Duodenal mucosa (tissue), 2 donors: ENCODE measurements around the gene TSPAN18.

Experiments
- H3K27ac ChIP-seq: one replicate; pipeline ENCODE4 v1.7.0; 2013; ENCODE audit warnings: low read depth, low read length
- H3K27me3 ChIP-seq, 2 donors: one replicate each; pipeline ENCODE4 v1.7.0; 2013; ENCODE audit warnings: low read length in 2 of 2, control low read depth in 1 of 2; ENCODE audit not compliant: insufficient read depth in 2 of 2, control insufficient read depth in 1 of 2
- H3K36me3 ChIP-seq, 2 donors: one replicate each; pipeline ENCODE4 v1.7.0; 2013; ENCODE audit warnings: low read length in 2 of 2, control low read depth in 1 of 2; ENCODE audit not compliant: insufficient read depth in 2 of 2, control insufficient read depth in 1 of 2
- H3K4me1 ChIP-seq, 2 donors: one replicate each; pipeline ENCODE4 v1.7.0; 2013; ENCODE audit warnings: low read length in 2 of 2, control low read depth in 1 of 2; ENCODE audit not compliant: insufficient read depth in 2 of 2, control insufficient read depth in 1 of 2
- H3K4me3 ChIP-seq, 2 donors: one replicate each; pipeline ENCODE4 v1.7.0; 2013; ENCODE audit warnings: low read length in 2 of 2, low read depth in 1 of 2
- H3K9ac ChIP-seq, 2 donors: one replicate each; pipeline ENCODE4 v1.7.0; 2013; ENCODE audit warnings: low read length in 2 of 2, low read depth in 1 of 2
- H3K9me3 ChIP-seq, 2 donors: one replicate each; pipeline ENCODE4 v1.7.0; 2013; ENCODE audit warnings: low read length in 2 of 2, control low read depth in 1 of 2; ENCODE audit not compliant: control insufficient read depth in 1 of 2

TSPAN18 gene

DNA sequence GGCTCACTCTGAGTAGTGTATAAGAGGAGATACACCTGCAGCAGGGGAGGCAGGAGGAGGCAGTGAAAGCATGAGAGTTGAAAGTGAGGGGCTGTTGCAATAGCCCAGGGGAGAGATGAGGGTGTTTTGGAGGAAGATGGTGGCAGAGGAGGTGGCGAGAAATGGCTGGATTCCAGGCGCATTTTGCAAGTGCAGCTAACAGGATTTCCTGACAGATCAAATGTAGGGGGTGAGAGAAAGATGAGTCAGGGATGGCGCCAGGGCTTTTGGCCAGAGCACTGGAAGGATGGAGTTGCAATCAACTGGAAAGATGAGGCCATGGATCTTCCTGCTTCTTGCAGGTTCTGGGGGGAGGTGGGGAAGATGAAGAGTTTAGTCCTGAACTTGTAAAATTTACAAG lies 16.8 kb upstream of the TSPAN18 start:
- Histone ChIP-seq H3K4me1 (no peaks in the 10 kb centered on the region), H3K4me3 (no peak overlapping the region), H3K27me3 (peaks cover 0 to 5% of the 10 kb centered on the region in 2 donors), H3K27ac (no peak overlapping the region), H3K36me3 (no peaks in the 10 kb centered on the region), H3K9me3 (no peaks in the 10 kb centered on the region), H3K9ac (no peak overlapping the region)

DNA sequence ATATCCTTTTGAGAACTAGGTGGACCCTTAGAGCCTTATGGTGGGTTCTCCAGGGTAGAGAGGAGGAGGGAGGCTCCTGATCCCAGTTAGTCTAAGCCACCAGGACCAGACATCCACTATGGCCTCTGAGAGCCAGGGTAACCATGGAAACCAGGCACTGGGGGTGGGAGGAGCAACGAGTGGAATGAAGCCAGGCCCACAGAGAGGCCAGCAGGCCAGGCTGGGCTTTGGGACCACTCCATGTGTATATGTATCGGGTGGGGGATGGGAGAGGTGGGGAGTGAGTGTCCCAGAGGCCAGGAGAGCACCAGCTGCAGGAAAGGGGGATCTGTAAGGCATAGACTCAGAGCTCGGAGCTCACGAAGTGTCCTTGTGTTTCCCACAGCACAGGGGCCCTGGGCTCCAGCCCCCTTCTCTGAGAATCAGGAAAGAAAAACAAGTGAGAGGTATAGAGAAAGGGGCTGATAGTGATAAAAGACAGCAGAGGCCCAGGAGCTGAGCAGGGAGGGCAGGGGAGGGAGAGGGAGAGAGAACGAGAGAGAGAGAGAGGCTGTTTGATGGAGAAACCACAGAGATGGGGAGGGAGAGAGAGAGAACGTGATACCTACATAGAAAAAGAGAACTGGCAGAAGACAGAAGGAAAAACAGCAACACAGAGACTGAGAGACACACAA lies 15.5 kb upstream of the TSPAN18 start:
- H3K36me3 ChIP-seq = no peaks in the 10 kb centered on the region
- no peak overlapping the region for H3K4me3 ChIP-seq
- no peak overlapping the region for H3K27ac ChIP-seq
- no peak overlapping the region for H3K9ac ChIP-seq
- peaks cover 0 to 5% of the 10 kb centered on the region in 2 donors for H3K27me3 ChIP-seq
- H3K9me3 ChIP-seq = no peaks in the 10 kb centered on the region
- no peaks in the 10 kb centered on the region for H3K4me1 ChIP-seq

DNA sequence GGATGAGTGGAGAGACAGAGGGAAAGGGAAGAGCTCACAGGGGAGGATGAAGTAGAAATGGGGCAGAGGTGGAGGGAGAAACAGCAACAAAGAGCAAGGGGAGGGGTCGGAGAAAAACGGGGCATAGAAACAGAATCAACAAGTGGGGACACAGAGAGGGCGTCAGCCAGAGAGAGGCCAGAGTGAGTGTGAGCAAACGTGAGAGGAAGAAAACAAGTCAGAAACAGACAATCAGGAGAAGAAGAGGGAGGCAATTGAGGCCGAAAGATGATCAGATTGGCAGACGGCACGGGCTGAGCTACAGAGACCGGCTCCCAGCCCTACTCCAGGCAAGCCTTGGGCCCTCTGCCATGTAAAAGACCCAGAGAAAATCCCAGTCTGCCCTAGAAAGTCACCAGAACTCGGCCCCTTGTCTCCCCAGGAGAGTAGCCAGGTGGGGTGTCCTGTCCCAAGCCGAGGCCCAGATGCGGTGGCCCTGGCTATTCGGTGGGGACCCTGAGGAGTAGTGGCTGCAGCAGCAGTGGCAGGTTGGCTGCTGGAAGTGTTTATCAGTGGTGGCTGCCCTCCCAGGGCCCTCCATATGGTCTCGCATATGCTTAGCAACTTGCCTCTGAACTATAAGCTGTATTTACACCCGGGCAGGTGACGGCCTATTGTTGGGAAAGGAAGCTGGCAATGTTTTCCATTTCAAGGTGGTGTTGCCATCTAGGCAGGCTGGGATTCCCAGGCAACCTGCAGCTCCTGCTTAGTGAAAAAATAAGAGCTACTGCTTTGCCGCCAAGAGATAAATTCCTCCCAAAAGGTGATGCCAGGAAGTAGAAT lies 14.8 kb upstream of the TSPAN18 start:
- Histone ChIP-seq H3K27ac (no peak overlapping the region), H3K9ac (no peak overlapping the region), H3K36me3 (no peaks in the 10 kb centered on the region), H3K27me3 (peaks cover 0 to 5% of the 10 kb centered on the region in 2 donors), H3K4me1 (no peaks in the 10 kb centered on the region), H3K4me3 (no peak overlapping the region), H3K9me3 (no peaks in the 10 kb centered on the region)

DNA sequence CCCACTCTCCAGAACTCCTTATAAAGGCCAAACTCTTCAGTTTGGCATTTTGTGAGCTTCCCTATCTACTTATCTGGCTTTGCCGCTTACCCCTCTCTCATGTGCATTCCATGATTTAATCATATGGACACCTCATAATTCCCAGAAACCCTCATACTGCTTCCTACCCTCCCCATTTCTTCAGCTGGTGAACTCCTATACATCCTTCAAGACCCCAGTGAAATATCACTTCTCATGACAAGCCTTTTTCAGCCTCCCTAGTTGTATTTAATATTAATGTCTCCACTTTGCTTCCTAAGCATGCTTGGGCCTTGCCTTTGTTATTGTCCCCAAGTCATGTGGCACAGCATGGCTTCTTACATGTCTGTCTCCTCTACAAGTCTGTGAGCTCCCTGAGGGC lies 13.7 kb upstream of the TSPAN18 start:
- no peaks in the 10 kb centered on the region for H3K36me3 ChIP-seq
- no peaks in the 10 kb centered on the region for H3K4me1 ChIP-seq
- peaks cover 0 to 5% of the 10 kb centered on the region in 2 donors for H3K27me3 ChIP-seq
- H3K9me3 ChIP-seq = no peaks in the 10 kb centered on the region
- no peak overlapping the region for H3K9ac ChIP-seq
- no peak overlapping the region for H3K4me3 ChIP-seq
- H3K27ac ChIP-seq = no peak overlapping the region

DNA sequence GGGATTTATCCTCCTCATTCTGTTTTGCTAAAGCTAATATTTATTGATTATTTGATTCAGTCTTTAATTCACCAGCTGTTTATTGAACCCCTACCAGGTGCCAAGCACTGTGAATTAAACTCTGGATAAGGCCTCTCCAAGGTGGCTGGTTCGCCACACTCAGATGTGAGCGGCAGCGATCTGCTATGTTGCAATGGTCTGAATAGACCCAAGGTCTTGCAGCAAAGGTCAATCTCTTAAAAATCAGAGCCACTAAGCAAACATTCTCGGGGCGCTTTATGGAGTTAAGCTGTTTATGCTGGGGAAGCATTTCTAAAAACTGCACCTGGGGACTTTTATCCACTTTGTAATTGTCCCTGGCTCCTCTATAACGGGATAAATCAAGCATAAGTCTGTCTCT lies 10.5 kb upstream of the TSPAN18 start:
- no peaks in the 10 kb centered on the region for H3K27me3 ChIP-seq
- H3K9ac ChIP-seq = no peak overlapping the region
- no peaks in the 10 kb centered on the region for H3K36me3 ChIP-seq
- no peak overlapping the region for H3K4me3 ChIP-seq
- H3K4me1 ChIP-seq = no peaks in the 10 kb centered on the region
- no peaks in the 10 kb centered on the region for H3K9me3 ChIP-seq
- H3K27ac ChIP-seq = no peak overlapping the region

DNA sequence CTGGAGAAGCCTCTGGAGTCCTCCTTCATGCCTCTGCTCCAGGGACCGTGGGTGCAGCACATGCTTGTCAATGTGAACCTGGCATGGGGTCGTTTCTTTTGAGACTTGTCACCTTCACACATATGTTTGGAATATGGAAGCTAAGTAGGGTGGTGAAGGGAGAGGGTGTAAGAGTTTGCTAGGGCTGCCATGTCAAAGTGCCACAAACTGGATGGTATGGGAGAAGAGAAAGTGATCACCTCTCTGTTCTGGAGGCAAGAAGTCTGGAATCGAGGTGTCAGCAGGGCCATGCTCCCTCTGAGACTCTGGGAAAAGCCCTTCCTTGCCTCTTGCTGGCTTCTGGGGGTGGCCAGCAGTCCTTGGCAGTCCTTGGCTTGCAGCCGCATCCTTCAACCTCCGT lies 8.7 kb upstream of the TSPAN18 start:
- H3K4me1 ChIP-seq = no peaks in the 10 kb centered on the region
- H3K36me3 ChIP-seq = no peaks in the 10 kb centered on the region
- H3K27ac ChIP-seq = no peak overlapping the region
- no peak overlapping the region for H3K9ac ChIP-seq
- H3K9me3 ChIP-seq = no peaks in the 10 kb centered on the region
- H3K27me3 ChIP-seq = no peaks in the 10 kb centered on the region
- H3K4me3 ChIP-seq = no peak overlapping the region

DNA sequence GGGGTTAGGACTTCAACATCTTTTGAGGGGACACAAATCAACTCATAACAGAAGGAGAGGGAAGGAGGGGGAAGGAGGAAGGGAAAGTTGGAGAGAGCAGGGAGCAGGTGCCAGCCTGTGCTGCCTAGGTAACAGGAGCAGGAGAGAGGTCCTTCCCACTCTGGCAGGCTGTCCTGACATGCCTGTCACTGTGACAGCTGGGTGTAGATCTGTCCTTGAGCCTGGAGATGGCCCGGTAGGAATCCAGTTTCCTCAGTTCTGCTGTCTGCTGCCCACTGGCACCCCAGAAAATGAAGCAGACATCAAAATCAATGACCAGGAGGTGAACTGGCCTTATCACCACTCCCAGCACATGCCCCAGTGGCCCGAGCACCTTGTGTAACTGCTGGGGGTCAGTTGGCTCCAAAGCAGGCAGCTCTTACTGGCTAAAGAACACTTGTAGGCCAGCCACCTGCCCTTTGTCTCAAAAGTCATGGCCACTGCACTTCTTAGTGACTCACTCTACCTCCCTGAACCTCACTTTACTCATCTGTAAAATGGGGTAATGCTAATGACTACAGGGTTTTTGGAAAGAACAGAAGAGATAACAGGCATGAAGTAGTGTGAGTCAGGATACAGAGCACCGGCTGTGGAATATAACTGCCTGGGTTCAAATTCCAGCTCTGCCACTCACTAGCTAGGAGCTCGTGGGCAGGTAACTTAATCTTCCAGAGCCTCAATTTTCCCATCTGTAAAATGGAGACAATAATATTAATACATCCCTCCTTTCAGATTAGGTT lies 8.0 kb upstream of the TSPAN18 start:
- Histone ChIP-seq H3K9ac (no peak overlapping the region), H3K9me3 (no peaks in the 10 kb centered on the region), H3K4me1 (no peaks in the 10 kb centered on the region), H3K4me3 (no peak overlapping the region), H3K27ac (no peak overlapping the region), H3K27me3 (no peaks in the 10 kb centered on the region), H3K36me3 (no peaks in the 10 kb centered on the region)

DNA sequence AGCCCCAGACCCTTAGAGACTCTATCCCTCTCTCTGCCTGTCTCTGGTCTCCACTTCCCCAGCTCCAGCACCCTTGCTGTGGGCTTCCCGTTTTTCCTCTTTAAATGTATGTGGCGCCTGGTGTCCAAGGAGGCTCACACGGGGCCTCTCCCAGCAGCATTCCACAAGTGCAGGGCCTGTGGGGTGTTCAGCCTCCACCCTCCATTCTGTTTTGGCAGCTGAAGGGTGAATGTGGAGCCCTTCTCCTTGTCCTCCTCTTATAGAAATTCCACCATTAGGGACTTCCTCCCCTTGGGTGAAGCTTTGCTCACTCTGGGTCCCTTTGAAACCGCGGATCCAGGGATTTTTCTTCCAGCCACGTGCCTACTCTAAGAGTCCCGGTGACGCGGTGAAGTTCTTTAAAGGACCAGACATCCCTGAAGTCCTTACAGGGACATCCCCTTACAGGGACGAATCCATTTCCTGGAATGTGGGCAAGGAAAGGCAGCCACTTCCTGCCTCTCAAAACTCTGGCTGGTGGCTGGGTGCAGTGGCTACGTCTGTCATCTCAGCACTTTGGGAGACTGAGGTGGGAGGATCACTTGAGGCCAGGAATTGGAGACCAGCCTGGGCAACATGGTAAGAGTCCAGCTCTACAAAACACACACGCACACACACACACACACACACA lies 1.6 kb upstream of the TSPAN18 start:
- Histone ChIP-seq H3K9ac (no peak overlapping the region), H3K27me3 (peaks cover under 1 to 6% of the 10 kb centered on the region in 2 donors), H3K4me3 (no peak overlapping the region), H3K4me1 (peaks cover 4 to 5% of the 10 kb centered on the region in 2 donors), H3K9me3 (no peaks in the 10 kb centered on the region), H3K36me3 (no peaks in the 10 kb centered on the region), H3K27ac (no peak overlapping the region)

DNA sequence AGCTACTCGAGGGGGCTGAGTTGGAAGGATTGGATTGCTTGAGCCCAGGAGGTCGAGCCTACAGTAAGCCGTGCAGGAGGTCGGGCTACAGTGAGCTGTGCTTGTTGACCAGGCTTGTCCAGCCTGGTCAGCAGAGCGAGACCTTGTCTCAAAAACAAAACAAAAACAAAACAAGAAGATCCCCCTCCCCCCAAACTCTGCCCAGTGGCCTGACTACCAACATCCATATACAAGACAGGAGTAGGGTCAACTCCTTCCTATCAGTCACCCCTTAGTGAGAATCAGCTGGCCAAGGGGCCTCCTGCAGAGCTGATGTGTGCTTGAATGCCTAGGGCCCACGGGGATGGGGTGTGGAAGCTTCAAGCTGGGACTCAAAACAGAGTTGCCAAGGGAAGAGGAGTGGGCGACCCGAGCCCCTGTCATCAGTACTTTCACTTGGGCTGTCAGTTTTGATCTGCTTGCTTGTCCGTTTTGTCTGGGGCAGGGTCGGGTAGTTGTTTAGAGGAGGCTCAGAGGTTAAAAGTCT lies 942 bp upstream of the TSPAN18 start:
- Histone ChIP-seq H3K9ac (no peak overlapping the region), H3K4me1 (peaks cover 4 to 5% of the 10 kb centered on the region in 2 donors), H3K27me3 (peaks cover 2 to 6% of the 10 kb centered on the region in 2 donors)

More for the DNA sequence above, 942 bp upstream of the TSPAN18 start:
- H3K36me3 ChIP-seq = no peaks in the 10 kb centered on the region
- H3K9me3 ChIP-seq = no peaks in the 10 kb centered on the region
- H3K27ac ChIP-seq = peak overlapping the region; percentile 42
- H3K4me3 ChIP-seq = peak overlapping the region in 1 of 2 donors; percentile 55
